NCI-H2196 (cell line): ENCODE results near the gene C20orf96.
A peak's percentile ranks its signal among the peaks of the same experiment; 100 is the strongest.
"Not testable (repeated sequence)": the region's sequence is repeated elsewhere in the genome, so short reads cannot be mapped to it uniquely, and the experiment has no call there.

ENCODE experiments used
- DNase-seq: peaks from one replicate; lab custom pipeline; 2025; ENCODE audit not compliant: unreplicated experiment; lab: John Stamatoyannopoulos, UW

C20orf96 gene

DNA sequence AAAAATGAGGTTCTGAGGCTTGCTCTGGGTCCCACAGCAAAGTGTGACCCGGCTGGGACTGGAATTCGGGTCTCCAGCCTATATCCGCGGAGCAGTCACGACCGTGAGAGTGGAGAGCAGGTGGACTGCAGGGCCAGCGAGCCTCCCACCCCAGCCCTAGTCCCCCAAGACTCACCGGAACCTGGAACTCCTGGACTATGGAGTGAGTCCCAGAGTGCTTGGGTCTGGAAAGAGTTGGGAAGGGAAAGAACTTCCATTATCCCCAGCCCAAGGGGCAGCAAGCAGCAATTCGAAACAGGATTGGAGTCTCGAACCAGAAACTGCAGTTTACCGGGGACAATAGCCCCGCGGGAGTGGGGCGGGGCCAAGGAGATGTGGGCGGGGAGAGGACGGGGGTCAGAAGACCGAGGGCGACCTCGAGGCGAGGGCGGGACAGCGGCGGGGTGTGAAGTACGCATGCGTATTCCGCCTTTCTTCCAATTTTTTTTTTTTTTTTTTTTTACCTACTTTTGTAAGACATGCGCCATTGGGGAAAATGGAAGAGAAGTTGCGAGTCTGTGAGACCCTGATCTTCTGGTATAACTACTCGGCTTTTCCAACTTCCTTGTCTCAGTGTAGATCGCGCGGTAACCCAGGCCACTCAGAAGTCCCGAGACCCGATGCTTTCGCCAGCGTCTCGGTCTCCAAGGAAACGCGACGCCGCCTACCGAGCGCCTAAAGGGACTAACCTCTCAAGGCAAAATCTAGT lies at the start of gene C20orf96:
Gene C20orf96, minus strand, starts transcription at position 667 of the 748 bp plus-strand sequence. Its CDS starts 140 bp downstream, at position 527.
- peak; percentile 93 for DNase-seq

- not testable (repeated sequence) for DNase-seq
Measured at GRCh38 chr20:336040-336439, 45.5 kb upstream of the C20orf96 start.

GRCh38 chr20:334578-334977 lies 44.0 kb upstream of the C20orf96 start:
- no peak for DNase-seq

DNA sequence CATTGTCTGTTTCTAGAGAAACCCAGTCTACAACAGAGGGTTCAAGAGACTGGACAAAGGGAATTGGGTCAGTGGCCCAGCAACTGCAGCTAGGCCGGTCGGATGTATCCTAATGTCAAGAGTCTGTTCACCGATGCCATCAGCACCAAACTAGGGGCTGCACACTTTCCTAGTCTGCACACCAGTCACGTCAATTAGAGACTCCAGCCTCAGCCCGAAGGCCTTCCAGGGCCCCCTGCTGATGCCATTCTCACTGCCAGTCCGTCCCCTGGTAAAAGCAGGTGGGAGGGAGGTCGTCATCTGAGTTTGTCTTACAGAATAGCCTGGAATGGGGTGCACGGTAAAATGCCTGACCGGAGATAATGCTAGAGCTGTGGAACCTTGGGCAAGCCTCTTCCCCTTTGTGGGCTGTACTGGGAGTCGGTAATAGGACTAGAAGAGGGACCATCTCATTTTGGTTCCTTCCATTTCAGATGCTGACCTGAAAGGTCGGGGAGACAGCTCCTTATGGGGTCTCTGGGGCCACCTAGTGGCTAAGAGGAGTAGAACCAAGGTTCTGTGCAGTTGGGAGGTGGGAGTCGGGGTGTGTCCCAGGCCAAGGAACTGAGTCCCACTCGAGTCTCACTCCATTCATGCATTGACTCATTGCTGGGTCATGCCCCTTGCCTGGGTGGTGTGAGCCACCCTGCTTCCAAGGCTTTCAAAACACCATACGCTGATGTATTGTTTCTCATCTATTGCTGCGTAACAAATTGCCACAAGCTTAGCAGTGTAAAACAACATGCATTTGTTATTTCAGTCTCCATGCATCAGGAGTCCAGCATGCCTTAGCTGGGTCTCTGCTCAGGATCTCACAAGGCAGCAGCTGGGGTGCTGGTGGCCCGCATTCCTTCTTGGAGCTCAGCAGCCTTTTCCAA lies 39.9 kb upstream of the C20orf96 start:
- peak; percentile 49 for DNase-seq

DNA sequence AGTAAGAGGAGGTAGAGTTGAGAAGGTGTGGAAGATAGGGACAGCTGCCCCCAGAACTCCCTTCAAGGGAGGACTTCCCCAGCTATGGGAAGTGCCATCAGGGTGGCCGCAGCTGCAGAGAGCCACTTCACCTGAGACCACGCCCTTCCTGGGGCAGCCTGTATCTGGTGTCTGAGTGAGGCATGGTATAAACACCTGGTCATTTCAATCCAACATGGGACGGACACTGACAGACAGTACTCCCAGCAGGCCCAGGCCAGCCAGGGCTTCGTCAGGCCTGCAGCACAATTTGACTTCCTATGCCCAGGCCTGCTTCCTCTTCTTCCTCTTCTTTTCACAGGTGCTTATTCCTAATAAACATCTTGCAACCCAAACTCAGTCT lies 39.3 kb upstream of the C20orf96 start:
- DNase-seq = no peak

DNA sequence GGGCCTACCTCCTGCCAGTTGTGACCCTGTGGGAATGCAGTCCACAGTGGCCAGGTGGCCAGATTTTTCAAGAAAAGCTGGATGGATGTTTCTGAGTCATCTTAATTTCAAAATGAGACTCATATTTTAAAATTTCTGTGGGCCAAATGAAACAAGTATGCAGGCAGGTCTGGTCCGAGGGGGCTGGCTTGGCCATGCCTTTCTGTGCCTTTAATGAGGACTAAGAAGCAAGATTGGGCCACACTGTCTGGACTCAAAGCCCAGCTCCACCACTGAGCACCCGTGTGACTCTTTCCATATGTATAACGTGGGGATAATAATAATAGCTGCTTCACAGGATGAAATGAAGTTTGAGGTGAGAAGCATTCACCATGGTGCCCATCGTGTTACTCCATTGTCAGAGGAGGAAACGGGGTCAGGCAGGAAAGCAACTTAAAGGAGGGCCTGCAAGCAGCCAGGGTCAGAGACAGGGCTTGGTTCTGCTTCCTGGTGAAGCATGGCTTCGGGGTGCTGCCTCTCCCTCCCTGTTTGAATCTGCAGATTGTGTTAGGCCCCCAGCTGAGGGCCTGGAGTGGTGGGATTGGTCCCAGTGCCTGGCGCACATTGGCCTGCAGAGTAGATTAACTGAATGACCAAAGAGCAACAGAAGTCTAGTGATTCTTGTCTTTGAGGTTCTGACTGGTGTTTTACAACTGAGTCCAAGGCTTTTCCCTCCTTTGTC lies 38.6 kb upstream of the C20orf96 start:
- DNase-seq = no peak

DNA sequence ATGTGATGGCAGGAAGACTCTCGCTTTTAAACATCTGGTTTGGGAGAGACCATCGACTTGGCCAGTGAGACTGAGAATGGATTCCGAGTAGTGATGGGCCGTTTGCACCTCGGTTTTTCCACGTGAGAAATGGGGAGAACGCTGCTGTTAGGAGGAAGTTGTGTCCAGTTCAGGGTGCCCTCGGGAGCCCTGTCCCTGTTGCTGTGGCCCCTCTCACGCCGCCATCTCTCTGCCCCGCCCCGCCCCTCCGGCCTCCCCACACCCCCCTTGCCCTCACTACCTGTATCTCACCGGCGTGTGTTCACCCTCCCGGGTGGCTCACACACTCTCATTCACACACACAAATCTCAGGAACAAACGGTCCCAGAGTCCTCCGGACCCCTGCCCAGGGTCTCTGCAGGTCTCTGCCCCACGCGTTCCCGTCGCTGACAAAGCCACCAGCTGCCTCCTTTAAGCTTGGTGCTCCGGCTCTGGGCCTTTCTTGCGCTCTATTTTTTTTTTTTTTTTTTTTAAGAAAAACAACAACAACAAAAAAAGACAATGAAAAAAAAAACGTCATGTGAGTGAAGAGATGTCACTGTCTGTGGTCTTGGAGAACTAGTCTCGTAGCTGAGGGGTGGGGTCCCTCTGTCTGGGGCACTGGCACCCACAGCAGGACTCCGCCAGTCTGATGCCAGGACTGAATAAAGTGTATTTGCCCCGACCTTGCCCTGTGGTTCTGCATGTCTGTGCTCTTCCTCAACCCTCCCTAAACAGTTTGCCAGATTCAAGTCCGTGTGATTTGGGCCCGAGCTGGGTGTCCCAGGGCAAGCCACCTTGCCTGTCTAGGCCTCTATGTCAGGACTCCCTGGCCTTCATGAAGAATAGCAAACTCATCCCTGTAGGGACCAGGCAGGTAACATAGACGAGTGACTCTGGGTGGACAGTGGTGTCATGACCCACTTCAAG lies 37.8 kb upstream of the C20orf96 start:
- DNase-seq = no peak

DNA sequence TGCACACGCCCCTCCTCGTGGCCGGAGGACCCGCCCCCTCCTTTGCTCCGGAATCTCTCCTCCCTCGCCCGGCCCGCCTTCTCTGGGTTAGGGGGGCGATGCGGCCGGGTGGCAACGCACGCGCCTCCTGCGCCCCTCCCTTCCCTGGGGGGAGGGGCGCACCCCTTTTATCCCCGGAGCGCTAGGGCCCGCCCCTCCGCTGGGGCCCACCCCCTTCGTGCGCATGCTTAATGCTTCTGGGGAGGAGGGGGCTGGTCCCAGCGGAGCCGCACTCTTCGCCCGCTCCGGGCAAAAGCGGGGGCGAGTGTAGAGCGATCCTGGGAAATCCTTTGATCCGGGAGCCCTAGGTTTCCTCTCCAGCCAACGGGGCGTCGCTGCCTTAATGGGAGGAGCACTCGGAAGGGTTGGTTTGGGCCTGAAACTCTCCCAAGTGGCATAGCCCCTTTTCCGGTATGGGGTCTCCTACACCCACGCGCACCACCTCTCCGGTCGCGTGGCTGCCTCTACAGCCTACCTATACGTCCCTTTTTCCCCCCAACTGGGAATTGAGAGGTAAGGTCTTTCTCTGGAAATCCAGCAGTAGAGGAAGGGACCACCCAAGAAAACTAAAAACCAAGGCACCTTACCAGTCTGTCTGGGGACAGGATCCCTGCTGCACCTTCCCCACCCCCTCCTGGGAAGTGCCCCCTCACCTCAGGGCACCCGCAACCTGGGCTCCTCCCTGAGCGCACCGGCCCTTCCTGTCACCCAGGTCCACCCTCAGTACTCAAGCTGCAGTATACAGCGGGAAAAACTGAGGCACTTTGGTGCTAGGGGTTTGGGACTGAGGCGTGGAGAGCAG lies 36.9 kb upstream of the C20orf96 start:
- DNase-seq = peak; percentile 93

GRCh38 chr20:326645-327185 lies 36.2 kb upstream of the C20orf96 start:
- peak; percentile 58 for DNase-seq

DNA sequence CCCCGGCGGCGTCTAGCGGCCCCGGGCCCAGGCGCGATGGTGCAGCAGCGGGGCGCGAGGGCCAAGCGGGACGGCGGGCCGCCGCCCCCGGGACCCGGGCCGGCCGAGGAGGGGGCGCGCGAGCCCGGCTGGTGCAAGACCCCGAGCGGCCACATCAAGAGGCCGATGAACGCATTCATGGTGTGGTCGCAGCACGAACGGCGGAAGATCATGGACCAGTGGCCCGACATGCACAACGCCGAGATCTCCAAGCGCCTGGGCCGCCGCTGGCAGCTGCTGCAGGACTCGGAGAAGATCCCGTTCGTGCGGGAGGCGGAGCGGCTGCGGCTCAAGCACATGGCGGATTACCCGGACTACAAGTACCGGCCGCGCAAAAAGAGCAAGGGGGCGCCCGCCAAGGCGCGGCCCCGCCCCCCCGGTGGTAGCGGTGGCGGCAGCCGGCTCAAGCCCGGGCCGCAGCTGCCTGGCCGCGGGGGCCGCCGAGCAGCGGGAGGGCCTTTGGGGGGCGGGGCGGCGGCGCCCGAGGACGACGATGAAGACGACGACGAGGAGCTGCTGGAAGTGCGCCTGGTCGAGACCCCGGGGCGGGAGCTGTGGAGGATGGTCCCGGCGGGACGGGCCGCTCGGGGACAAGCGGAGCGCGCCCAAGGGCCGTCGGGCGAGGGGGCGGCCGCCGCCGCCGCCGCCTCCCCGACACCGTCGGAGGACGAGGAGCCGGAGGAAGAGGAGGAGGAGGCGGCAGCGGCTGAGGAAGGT lies 35.5 kb upstream of the C20orf96 start:
- peak; percentile 36 for DNase-seq

DNA sequence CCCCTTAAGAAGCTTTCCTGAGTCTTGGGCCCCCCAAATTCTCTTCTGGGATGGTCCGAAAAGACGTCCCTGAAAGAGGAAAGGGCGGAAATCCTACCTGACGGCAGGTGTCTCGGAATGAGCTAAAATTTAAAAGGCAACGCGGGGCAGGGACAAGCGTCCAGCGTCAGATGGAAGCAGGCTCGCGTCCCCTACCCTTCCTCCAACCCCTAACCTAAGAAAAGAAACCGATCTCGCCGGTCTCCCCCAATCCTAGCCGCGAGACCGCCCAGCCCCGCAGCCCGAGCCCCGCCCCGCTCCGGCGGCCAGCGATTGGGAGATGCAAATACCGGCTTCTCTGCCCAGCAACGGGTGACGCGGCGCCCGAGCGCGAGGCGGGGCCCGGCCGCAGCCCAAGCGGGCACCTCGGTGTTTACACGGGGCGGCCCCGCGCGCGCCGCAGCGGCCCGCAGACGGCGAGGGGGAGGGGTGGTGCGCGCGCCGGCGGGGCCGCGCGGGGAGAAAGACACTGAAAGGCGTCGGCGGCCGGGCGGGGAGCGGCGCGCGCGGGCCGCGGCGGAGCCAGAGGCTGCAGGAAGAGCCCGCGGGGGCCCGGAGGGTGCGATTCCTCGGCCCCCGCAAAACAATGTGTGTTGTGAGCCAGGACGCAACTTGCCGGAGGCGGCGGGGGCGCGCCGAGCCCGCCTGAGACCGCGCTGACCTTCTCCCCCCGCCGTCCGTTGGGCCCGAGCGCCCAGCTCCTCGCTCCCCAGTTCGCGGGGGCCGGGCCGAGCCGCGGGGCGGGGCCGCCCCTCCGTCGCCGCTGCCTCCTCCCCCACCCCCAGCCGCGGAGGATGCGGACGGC lies 34.7 kb upstream of the C20orf96 start, which contains the start of gene SOX12:
Gene SOX12, plus strand, starts transcription at position 508 of the 844 bp plus-strand sequence. CDS start 373 bp downstream, outside the sequence.
- DNase-seq = peak; percentile 96

GRCh38 chr20:324177-325044 lies 33.9 kb upstream of the C20orf96 start:
- DNase-seq = peak; percentile 90

GRCh38 chr20:316316-317068 lies 25.9 kb upstream of the C20orf96 start:
- no peak for DNase-seq

DNA sequence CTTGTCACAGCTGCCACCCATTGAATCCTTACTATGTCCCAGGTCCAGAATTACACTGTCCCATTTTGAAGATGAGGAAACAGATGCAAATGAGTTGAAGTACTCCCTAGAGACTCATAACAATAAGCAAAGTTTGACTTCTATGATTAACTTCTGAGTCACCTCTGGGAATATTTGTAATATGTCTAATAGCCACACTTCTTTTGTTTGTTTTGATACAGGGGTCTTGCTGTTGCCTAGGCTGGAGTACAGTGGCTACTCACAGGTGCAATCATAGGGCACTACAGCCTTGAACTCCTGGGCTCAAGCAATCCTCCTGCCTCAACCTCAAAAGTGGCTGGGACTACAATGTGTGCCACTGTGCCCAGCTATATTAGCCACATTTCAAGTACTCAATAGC lies 23.4 kb upstream of the C20orf96 start:
- DNase-seq = no peak

- no peak for DNase-seq
Measured at GRCh38 chr20:313402-313801, 22.9 kb upstream of the C20orf96 start.

GRCh38 chr20:312866-313265 lies 22.3 kb upstream of the C20orf96 start:
- no peak for DNase-seq
